ENCODE measurements around the gene KRTAP16-1.
"Not testable (repeated sequence)": the region's sequence is repeated elsewhere in the genome, so short reads cannot be mapped to it uniquely, and the experiment has no call there.

KRTAP16-1 gene

GRCh38 chr17:41308918-41309359, at the start of gene KRTAP16-1:
KRTAP16-1 (minus strand) TSS chr17:41309309; CDS start chr17:41309253, 56 bp downstream.
- H3K9me3 Mint-ChIP-seq: no peaks in the 10 kb centered on the region
- peak within 1 kb of the TSS; percentile 82 for H3K27ac Mint-ChIP-seq
- peaks cover 47% of the 10 kb centered on the region for H3K4me1 Mint-ChIP-seq (ENCODE audit: low read depth)
- H3K27me3 Mint-ChIP-seq: no peaks in the 10 kb centered on the region
- peak within 1 kb of the TSS; percentile 55 for H3K4me3 Mint-ChIP-seq
- no peaks in the 10 kb centered on the region for H3K36me3 Mint-ChIP-seq (ENCODE audit: low read depth)

GRCh38 chr17:41354536-41354935, 45.4 kb upstream of the KRTAP16-1 start:
- Mint-ChIP-seq H3K9me3 (peaks cover 2% of the 10 kb centered on the region), H3K4me1 (ENCODE audit: low read depth) (peaks cover 5% of the 10 kb centered on the region), H3K36me3 (ENCODE audit: low read depth) (no peaks in the 10 kb centered on the region), H3K27me3 (no peaks in the 10 kb centered on the region), H3K4me3 (no peak overlapping the region), H3K27ac (no peak overlapping the region)

- Mint-ChIP-seq H3K4me3 (no peak overlapping the region), H3K36me3 (ENCODE audit: low read depth) (no peaks in the 10 kb centered on the region), H3K27me3 (no peaks in the 10 kb centered on the region), H3K4me1 (ENCODE audit: low read depth) (peaks cover 5% of the 10 kb centered on the region), H3K27ac (no peak overlapping the region), H3K9me3 (peaks cover 2% of the 10 kb centered on the region)
Measured at GRCh38 chr17:41352597-41353366, 43.7 kb upstream of the KRTAP16-1 start.

DNA sequence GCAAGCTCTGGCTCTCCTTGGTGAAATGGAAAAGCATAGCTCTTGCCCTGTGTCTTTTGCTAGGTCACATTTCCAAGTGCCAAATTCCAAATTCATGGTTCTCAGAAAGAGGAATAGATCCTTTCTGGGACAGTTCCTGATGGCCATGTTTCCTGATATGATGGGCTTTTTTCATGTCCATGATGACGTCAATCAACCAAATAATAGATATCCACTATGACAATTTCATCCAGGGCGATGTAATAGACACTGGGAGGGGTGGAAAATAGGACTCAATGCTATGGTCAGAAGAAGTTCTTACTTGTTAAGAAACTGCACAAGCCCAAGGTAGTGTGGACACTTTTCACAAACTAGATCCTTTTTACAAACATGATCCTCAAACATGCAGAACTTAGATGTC, 42.1 kb upstream of the KRTAP16-1 start:
- Mint-ChIP-seq H3K4me3 (no peak overlapping the region), H3K9me3 (no peaks in the 10 kb centered on the region), H3K36me3 (ENCODE audit: low read depth) (no peaks in the 10 kb centered on the region), H3K27me3 (no peaks in the 10 kb centered on the region), H3K4me1 (ENCODE audit: low read depth) (peaks cover 5% of the 10 kb centered on the region), H3K27ac (no peak overlapping the region)

DNA sequence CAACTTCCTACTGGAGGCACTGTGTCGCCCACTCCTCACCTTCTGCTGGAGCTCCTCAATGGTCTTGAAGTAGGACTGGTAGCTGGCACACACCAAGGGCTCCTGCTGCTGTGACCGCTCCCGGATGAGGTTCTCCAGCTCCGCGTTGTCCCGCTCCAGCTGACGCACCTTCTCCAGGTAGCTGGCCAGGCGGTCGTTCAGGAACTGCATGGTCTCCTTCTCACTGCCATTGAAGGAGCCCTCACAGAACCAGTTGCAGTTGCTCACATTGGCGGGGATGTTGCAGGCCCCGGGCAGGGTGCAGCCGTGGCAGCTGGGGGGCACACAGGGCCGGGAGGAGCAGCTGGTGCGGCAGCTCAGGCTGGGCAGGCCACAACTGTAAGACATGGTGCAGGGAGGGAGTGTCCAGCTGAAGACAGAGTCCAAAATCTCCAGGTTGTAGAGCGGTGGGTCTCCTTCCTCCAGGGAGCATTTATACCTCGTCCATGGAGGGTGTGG, 41.3 kb upstream of the KRTAP16-1 start, which contains the start of gene KRT33A:
KRT33A (minus strand) TSS at position 448 of the 498 bp plus-strand sequence; CDS start at position 387, 61 bp downstream.
- H3K9me3 Mint-ChIP-seq; H3K4me1 Mint-ChIP-seq (ENCODE audit: low read depth); H3K27ac Mint-ChIP-seq; H3K4me3 Mint-ChIP-seq; H3K36me3 Mint-ChIP-seq (ENCODE audit: low read depth); H3K27me3 Mint-ChIP-seq: not testable (repeated sequence)

DNA sequence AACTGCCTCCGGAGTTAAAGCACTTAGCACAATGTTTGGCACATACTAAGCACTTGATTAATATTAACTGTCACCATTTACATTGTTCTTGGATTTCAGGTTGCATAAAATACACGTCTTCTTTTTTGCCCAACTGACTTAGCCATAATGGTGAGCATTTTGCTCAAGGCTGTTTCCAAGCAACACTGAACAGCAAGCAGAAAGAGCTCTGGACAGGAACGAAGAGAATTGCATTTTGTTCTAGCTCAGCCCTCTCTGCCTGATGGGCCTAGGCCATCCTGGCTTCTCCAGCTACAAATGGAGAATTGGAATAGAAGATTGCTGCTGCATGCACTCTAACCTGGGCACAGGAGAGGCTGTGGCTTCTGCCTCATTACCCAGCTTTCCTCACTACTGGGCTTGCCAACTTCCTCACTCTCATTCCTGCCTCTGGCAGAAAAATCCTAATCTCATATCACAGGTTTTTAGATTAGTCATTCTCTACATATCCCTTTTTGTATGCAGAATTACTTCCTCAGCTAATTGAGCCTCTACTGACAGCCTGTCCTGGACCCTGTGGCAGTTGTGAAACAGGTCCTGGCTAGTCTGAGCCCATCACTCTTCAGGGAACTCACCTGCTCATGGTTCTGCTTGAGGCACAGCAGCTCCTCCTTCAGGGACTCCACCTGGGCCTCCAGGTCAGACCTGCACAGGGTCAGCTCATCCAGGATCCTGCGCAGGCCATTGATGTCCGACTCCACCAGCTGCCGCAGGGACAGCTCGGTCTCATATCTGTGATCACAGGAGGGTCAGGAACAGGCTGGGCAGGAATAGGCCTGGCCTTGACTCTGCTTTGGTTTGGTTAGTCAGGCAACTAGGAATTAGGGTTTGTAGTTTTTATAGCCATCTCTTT, 39.0 kb upstream of the KRTAP16-1 start:
- H3K9me3 Mint-ChIP-seq: no peaks in the 10 kb centered on the region
- H3K27ac Mint-ChIP-seq: no peak overlapping the region
- H3K27me3 Mint-ChIP-seq: no peaks in the 10 kb centered on the region
- no peak overlapping the region for H3K4me3 Mint-ChIP-seq
- peaks cover 7% of the 10 kb centered on the region for H3K4me1 Mint-ChIP-seq (ENCODE audit: low read depth)
- H3K36me3 Mint-ChIP-seq (ENCODE audit: low read depth): peaks cover 2% of the 10 kb centered on the region

DNA sequence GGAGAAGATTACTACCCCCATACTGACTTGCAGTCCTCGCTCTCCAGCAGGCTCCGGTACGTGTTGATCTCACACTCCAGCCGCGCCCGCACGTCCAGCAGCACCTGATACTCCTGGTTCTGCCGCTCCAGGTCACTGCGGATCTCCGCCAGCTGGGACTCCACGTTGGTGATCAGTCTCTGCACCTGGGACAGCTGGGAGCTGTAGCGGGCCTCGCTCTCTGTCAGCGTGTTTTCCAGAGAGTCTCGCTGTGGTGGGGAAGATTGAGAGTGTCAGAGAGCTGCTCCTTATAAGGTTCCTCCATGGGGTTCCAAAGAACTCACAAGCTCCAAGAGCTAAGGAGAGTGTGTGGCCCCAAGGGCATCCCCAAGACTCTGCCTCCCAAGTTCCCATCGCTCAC, 37.3 kb upstream of the KRTAP16-1 start:
- H3K9me3 Mint-ChIP-seq: not testable (repeated sequence)

GRCh38 chr17:41345992-41346391, 36.9 kb upstream of the KRTAP16-1 start:
- no peaks in the 10 kb centered on the region for H3K9me3 Mint-ChIP-seq
- H3K4me1 Mint-ChIP-seq (ENCODE audit: low read depth): peaks cover 22% of the 10 kb centered on the region
- H3K36me3 Mint-ChIP-seq (ENCODE audit: low read depth): peaks cover 10% of the 10 kb centered on the region
- H3K27me3 Mint-ChIP-seq: no peaks in the 10 kb centered on the region
- no peak overlapping the region for H3K27ac Mint-ChIP-seq
- H3K4me3 Mint-ChIP-seq: no peak overlapping the region

More for the DNA sequence above, 37.3 kb upstream of the KRTAP16-1 start:
- not testable (repeated sequence) for H3K27ac Mint-ChIP-seq, H3K27me3 Mint-ChIP-seq, H3K4me3 Mint-ChIP-seq
- Mint-ChIP-seq H3K36me3 (ENCODE audit: low read depth) (peaks cover 10% of the 10 kb centered on the region), H3K4me1 (ENCODE audit: low read depth) (peaks cover 17% of the 10 kb centered on the region)

GRCh38 chr17:41343029-41343428, 33.9 kb upstream of the KRTAP16-1 start:
- Mint-ChIP-seq H3K27me3 (no peaks in the 10 kb centered on the region), H3K4me1 (ENCODE audit: low read depth) (peaks cover 50% of the 10 kb centered on the region), H3K9me3 (no peaks in the 10 kb centered on the region), H3K4me3 (no peak overlapping the region), H3K27ac (no peak overlapping the region), H3K36me3 (ENCODE audit: low read depth) (peaks cover 10% of the 10 kb centered on the region)

GRCh38 chr17:41340934-41341861, 32.1 kb upstream of the KRTAP16-1 start:
- no peak overlapping the region for H3K27ac Mint-ChIP-seq

GRCh38 chr17:41340494-41340893, 31.4 kb upstream of the KRTAP16-1 start:
- H3K4me1 Mint-ChIP-seq (ENCODE audit: low read depth): peaks cover 58% of the 10 kb centered on the region
- H3K9me3 Mint-ChIP-seq: no peaks in the 10 kb centered on the region
- H3K4me3 Mint-ChIP-seq: no peak overlapping the region
- peaks cover 10% of the 10 kb centered on the region for H3K36me3 Mint-ChIP-seq (ENCODE audit: low read depth)
- no peak overlapping the region for H3K27ac Mint-ChIP-seq
- no peaks in the 10 kb centered on the region for H3K27me3 Mint-ChIP-seq

More at GRCh38 chr17:41340934-41341861, 32.1 kb upstream of the KRTAP16-1 start:
- H3K27me3 Mint-ChIP-seq: no peaks in the 10 kb centered on the region
- no peak overlapping the region for H3K4me3 Mint-ChIP-seq
- H3K9me3 Mint-ChIP-seq: no peaks in the 10 kb centered on the region
- peaks cover 10% of the 10 kb centered on the region for H3K36me3 Mint-ChIP-seq (ENCODE audit: low read depth)
- H3K4me1 Mint-ChIP-seq (ENCODE audit: low read depth): peaks cover 52% of the 10 kb centered on the region

DNA sequence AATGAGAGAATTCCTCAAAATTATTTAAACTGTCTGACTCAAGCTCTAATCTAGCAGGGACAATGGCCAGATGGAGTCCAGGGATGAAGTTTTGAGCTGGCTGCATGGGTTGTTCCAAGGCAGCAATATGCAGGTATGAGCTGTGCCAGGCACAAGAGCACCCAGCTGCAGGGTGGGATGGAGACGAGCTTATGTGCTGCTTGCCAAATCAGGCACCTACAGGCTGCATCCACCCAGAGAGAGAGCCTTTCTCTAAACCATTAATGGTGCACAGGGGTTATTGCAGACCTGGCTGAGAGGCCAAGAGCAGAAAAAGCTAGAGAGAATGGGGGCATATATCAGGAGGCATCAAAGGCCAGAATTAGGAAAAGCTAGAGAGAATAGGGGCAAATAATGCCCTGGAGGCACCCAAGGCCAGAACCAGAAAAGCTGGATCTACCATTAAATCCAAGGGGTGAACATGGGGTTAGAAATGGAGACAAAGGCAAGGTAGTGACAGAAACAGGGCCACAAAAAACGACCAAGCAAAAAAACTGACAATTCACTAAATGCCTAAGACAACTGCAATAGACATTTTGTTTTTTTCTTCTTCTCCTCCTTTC, 30.6 kb upstream of the KRTAP16-1 start:
- H3K27me3 Mint-ChIP-seq: no peaks in the 10 kb centered on the region
- H3K4me3 Mint-ChIP-seq: no peak overlapping the region
- no peak overlapping the region for H3K27ac Mint-ChIP-seq
- H3K9me3 Mint-ChIP-seq: no peaks in the 10 kb centered on the region
- H3K4me1 Mint-ChIP-seq (ENCODE audit: low read depth): peaks cover 66% of the 10 kb centered on the region
- peaks cover 10% of the 10 kb centered on the region for H3K36me3 Mint-ChIP-seq (ENCODE audit: low read depth)

DNA sequence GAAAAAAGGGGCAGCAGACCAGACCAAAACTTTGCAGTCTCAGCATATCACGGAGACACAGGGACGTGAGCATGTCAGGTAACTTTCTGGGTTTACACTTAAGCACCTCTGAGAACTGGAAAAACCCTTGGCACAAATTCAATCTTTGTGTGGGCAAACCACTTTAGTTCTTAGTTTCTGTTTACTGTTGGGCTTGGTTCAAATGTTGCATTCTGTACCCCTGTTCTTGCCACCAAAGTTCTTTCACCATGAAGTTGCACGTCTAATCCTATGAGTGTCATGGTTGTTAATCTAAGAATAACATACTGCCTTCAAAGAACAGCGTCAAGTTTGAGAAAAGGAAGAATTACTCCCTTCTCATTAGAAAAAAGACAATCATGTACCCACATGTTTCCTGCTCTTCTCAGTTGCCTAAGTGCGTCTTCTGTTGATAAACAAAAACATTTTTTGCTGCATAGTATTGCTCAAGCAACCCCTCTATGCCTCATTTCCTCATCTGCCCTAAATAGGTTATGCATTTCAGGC, 29.9 kb upstream of the KRTAP16-1 start:
- Mint-ChIP-seq H3K36me3 (ENCODE audit: low read depth) (peaks cover 10% of the 10 kb centered on the region), H3K4me3 (no peak overlapping the region), H3K9me3 (no peaks in the 10 kb centered on the region), H3K27ac (no peak overlapping the region), H3K27me3 (no peaks in the 10 kb centered on the region), H3K4me1 (ENCODE audit: low read depth) (peaks cover 72% of the 10 kb centered on the region)

DNA sequence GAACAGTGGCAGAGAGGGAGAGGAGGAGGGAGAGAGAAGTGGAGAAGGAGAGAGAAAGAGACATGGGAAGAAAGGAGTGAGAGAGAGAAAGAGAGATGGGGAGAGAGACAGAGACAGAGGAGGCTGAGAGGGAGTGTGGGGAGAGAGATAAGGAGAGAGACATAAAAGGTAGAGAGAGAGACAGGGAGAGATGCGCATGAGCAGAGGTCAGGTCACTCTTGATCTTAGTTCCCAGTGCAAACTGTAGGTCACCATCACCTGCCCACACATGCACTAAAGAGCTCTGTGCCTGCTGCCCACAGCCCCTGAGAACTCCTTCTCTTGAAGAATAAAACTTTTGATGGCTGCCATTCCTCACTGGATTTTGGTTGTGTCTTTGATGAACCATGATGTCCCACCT, 26.6 kb upstream of the KRTAP16-1 start:
- Mint-ChIP-seq H3K27ac (no peak overlapping the region), H3K4me3 (no peak overlapping the region), H3K4me1 (ENCODE audit: low read depth) (peaks cover 53% of the 10 kb centered on the region)

More for the DNA sequence above, 26.6 kb upstream of the KRTAP16-1 start:
- H3K36me3 Mint-ChIP-seq (ENCODE audit: low read depth): no peaks in the 10 kb centered on the region
- H3K9me3 Mint-ChIP-seq: no peaks in the 10 kb centered on the region
- no peaks in the 10 kb centered on the region for H3K27me3 Mint-ChIP-seq

Measured in stimulated activated naive CD8-positive, alpha-beta T cell treated with anti-CD3 and anti-CD28 coated beads, Interleukin-15, Interleukin-2, amounts not matched to agents 100 ng/mL and 50 ng/mL, for 24 hours (primary cell).